HEK293T (cell line): ENCODE data around the gene CHTF18.

Source experiments
- BHLHE40 ChIP-seq: fragments of 450-650 bp; IDR thresholded peaks from 2 replicates; pipeline ENCODE4 v1.6.1; 2016; ENCODE audit warnings: mild to moderate bottlenecking, moderate library complexity, borderline replicate concordance
- CTBP1 ChIP-seq: fragments of 450-650 bp; IDR thresholded peaks from 2 replicates; pipeline ENCODE4 v1.6.1; 2016; ENCODE audit warnings: borderline replicate concordance
- ELF4 ChIP-seq: fragments of 450-650 bp; IDR thresholded peaks from 2 replicates; pipeline ENCODE4 v1.6.1; 2017; ENCODE audit warnings: antibody characterized with exemption
- FOXA1 ChIP-seq: fragments of 450-650 bp; IDR thresholded peaks from 2 replicates; pipeline ENCODE4 v1.6.1; 2016; ENCODE audit warnings: mild to moderate bottlenecking
- NFRKB ChIP-seq: fragments of 450-650 bp; IDR thresholded peaks from 2 replicates; pipeline ENCODE4 v1.6.1; 2016; ENCODE audit warnings: mild to moderate bottlenecking, moderate library complexity
- SUZ12 ChIP-seq: fragments of 450-650 bp; IDR thresholded peaks from 2 replicates; pipeline ENCODE4 v1.6.1; 2016; ENCODE audit warnings: mild to moderate bottlenecking
- TARDBP ChIP-seq: fragments of 450-650 bp; IDR thresholded peaks from 2 replicates; pipeline ENCODE4 v1.6.1; 2016
- ZNF384 ChIP-seq: fragments of 450-650 bp; IDR thresholded peaks from 2 replicates; pipeline ENCODE4 v1.6.1; 2016

- no peak for TF ChIP-seq BHLHE40
- no peak for TF ChIP-seq TARDBP
- no peak for TF ChIP-seq CTBP1
- no peak for TF ChIP-seq ELF4
- TF ChIP-seq NFRKB, result no peak
- no peak for TF ChIP-seq ZNF384
- no peak for TF ChIP-seq FOXA1
- no peak for TF ChIP-seq SUZ12
Observed at GRCh38 chr16:819336-820043, 31.1 kb downstream of the CHTF18 start.
